Fibroblast of skin of right quadriceps (primary cell): ENCODE measurements around the gene PPM1M.

ENCODE experiments used
- DNase-seq: peaks from one replicate; pipeline ENCODE4 v3.0.0-alpha.2; 2013

Gene PPM1M

DNA sequence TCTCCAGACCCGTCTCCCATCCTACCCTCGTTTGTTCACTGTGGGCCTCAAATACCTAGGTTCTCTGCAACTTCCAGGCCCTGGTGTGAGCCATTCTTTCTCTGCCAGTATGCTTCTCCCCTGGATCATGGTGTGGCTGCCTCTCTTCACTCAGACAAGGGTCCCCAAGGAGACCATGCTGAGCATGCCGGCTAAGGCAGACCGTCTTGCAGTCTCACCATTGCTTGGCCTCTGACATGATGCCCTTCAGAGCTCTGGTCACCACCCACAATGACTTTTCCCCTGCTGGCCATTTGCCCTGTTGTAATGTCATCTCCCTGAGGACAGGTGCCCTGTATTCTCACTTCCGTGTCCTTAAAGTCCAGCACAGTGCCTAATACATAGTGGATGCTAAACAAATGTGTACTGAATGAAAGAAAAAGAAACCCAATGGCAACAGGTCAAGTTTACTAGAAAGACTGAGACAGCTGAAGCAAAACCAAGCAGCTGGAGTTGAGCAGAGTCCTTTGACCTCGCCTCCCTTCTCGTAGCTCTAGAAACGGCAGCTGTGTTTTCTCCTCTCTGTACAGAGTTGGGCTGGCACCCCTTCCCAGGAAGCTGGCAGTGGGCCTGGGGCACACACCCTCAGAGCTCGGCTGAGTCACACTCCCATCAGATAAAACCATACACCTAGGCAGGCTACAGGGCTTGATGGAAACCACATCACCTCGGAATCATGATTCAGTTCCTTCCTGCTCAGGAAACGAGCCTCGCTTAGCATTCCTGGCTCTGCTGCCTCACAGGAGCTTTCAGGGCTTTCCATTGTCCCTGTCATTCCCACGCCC is 28.8 kb upstream of the PPM1M start:
- peak; percentile 42 for DNase-seq

DNA sequence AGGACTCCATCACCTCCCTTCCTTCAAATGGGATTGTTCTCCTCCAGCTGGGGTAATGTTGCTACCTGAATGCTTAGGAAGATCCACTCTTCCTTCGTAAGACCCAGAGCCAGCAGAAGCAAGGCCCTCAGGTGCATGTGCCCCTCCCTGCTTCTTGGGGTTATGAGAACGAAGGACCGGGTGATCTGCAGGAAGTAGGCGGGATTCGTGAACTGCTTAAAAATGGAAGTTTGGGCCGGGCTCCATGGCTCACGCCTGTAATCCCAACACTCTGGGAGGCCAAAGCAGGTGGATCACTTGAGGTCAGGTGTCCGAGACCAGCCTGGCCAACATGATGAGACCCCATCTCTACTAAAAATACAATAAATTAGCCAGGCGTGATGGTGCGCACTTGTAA is 28.2 kb upstream of the PPM1M start:
- DNase-seq: no peak

GRCh38 chr3:52218026-52218425 is 27.5 kb upstream of the PPM1M start:
- no peak for DNase-seq

- DNase-seq: no peak
Observed at GRCh38 chr3:52218454-52218853, 27.1 kb upstream of the PPM1M start.

- no peak for DNase-seq
Observed at GRCh38 chr3:52218937-52219650, 26.5 kb upstream of the PPM1M start.

DNA sequence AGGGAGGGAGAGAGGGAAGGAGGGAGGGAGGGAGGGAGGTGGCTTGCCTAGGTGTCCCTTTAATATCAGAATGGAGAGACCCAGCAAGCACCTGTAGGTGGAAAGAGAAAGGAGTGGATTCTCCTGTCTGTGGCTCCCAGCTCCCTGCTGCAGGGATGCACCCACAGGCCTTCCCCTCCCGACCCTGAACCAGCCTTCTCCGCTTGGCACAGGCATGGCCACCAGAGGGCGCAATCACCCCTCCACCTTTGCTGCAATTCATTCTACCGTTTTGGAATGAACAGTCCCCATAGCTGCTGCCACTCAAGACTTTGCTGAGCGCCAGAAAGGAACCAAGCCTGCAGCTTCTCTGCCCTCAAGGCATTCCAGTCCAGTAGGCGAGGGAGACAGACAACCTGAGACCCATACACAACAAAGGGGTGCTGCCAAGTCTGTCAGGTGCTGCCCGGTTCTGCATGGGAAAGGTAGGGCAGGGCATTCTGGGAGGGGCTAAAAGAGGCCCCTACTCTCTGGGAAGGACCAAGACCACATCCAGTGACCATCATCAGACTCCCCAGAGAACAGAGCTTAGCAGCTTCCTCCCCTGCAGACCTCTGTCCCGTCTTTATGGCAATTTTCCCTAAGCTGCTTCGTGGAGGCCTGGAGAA is 25.1 kb upstream of the PPM1M start:
- DNase-seq: peak; percentile 57

DNA sequence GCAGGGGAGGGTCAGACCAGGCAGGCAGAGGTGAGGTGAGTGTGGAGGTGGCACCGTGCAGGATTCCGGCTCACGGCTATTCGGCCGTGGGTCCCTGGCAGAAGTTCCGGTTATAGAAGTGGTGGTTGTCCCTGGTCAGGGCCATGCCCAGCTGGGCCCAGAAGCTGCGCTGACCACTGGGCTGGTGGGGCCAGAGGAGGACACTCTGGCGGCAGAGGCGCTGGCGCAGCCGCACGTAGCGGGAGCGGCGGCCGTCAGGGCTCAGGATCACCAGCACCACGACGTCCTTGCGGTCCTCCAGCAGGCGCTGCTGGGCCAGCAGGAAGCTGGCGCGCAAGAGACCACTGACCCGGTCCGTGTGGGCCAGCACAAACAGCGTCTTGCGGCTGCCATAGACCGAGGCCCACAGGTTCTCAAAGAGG is 24.4 kb upstream of the PPM1M start:
- DNase-seq: no peak

DNA sequence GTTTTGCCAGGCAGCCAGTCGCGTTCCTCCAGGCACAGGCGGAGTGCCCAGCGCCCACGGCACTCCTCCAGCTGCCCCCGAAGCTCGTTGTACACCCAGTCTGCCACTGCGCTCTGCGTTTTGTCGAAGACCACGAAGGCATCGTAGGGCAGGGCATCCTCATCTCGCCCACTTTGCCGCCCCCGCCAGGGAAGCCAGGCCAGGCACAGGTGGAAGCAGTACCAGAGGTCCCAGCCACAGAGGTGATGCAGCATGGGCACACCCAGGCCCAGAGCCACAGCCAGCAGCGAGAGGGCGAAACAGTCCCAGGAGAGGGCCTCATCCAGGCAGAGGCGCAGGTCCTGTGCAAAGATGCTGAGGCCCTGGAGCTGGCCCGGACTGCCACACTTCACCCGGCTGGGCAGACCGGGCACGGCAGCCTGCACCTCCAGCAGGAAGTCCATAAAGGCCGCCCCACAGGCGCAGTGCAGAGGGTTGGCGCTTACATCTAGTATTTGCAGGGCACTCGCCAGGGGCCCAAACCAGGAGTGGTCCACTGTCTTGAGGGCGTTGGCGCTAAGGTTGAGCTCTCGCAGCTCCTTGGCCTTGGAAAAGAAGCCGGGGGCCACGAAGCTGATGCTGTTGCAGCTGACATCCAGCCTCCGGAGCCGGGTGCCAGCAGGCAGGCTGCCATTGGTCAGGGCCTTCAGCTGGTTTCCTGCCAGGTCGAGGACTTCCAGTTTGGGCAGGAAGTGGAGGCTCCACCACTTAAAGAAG is 23.8 kb upstream of the PPM1M start:
- DNase-seq: no peak

GRCh38 chr3:52222319-52223221 is 23.0 kb upstream of the PPM1M start:
- DNase-seq: no peak

- no peak for DNase-seq
Observed at GRCh38 chr3:52223449-52224408, 21.8 kb upstream of the PPM1M start.

GRCh38 chr3:52225452-52226228 is 19.9 kb upstream of the PPM1M start, which contains the start of gene TLR9:
Gene TLR9, minus strand, starts transcription at chr3:52225645. Its CDS starts 116 bp downstream, at chr3:52225529.
- no peak for DNase-seq

- DNase-seq: no peak
Observed at GRCh38 chr3:52226229-52226817, 19.2 kb upstream of the PPM1M start.

- DNase-seq: no peak
Observed at GRCh38 chr3:52227117-52227516, 18.4 kb upstream of the PPM1M start.

DNA sequence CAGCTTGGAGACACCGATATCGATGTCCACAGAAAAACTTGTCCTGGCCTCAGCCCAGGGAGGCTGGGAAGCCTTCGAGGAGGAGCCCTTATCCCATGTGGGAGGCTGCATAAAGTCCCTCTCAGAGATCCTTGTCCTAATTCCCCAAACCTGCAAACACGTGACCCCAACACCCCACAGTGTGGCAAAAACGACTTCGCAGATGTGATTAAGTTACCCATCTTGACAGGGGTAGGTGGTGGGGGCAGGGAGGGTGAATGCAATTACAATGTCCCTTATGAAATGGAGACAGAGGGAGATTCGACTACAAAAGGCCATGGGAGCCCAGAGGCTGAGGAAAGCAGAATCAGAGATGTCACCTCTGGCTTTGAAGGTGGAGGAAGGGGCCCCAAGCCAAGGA is 17.8 kb upstream of the PPM1M start:
- no peak for DNase-seq

DNA sequence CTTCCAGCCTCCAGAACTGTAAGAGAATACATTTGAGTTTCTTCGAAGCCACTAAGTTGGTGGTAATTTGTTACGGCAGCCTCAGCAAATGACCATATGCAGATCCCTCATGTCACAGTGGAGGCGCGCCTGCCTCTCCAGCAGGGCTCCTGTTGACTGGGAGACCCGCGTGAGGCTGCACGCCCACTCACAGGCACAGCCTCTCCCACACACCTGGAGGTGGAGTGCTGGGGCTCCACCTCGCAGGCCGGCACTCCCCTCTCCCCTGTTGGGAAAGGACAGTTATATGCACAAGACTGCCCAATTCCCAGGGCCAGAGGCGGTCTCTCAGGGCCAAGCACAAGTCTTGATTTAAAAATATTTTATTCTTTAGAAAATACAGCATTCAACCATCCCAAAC is 17.3 kb upstream of the PPM1M start:
- no peak for DNase-seq

DNA sequence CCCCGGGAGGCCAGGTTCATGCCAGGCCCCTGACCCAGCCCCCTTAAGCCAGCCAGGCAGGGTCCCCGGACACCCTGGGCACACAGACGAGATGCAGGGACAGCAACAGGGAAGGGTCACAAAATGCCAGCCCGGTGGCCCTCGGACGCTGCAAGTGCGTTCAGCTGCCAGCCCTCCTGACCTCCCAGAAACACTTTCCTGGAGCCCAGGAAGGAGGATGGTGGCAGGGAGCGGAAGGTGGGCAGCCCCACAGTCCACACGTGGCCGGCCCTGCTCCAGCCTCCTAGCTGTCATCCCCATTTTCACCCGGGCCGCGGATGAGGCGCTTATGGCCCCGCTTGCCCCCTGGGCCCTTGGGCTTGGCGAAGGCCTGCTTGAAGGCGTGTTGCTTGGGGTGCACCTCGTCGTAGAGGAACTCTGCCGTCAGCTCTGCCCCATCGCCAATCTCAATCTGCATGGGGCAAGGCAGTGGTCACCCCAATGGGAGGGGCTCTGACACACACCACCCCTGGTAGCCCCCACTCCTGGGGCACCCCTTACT is 16.7 kb upstream of the PPM1M start:
- DNase-seq: no peak

DNA sequence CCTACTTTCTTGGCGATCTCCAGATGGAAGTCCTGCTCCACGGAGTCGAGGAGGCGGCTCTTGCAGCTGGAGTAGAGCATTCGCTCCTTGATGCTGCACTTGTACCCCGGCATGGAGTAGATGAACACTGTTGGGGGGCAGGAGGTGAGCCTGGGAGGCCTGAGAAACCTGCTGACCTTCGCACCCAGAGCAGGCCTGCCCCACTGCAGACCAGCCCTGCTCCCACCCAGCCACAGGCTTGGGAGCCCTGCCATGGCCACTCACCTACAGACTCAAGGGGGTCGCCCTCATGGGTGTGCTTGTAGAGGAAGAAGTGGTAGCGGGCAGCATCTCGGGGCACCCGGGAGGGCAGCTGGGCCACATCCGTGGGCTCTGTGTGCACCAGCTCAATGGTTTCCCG is 15.9 kb upstream of the PPM1M start:
- no peak for DNase-seq

DNA sequence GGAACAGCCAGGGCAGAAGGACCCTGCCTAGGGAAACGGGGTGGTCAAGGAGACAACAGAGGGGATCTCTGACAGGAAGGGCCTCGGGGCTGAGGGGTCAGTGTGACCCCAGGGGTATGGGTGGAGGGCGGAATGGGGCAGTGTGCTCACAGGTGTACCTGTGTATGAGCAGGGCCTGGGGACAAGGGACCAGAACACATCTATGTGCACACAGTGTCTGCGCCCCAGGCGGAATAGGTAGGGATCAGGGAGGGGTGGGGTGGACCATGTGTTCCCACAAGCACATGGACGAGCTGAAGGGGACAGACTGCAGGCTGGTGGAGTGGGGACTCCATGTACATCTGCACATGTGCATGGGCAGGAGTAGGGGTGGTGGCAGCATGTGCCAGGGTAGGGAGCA is 15.1 kb upstream of the PPM1M start:
- DNase-seq: no peak

GRCh38 chr3:52230889-52231499 is 14.6 kb upstream of the PPM1M start:
- no peak for DNase-seq
